NCI-H2029 treated with DMSO at 0.1 percent for 48 hours (cell line): ENCODE data around the gene HAGH.
"Not testable (repeated sequence)": the region's sequence is repeated elsewhere in the genome, so short reads cannot be mapped to it uniquely, and the experiment has no call there.

Experiments used
- DNase-seq: peaks from one replicate; lab custom pipeline; 2025; lab: John Stamatoyannopoulos, UW

The HAGH gene

GRCh38 chr16:1810106-1810505 is 16.5 kb downstream of the HAGH start:
- DNase-seq = no peak

GRCh38 chr16:1809281-1809801 is 17.3 kb downstream of the HAGH start:
- DNase-seq = no peak

GRCh38 chr16:1808691-1809090 is 17.9 kb downstream of the HAGH start:
- DNase-seq = no peak

GRCh38 chr16:1807626-1808025 is 19.0 kb downstream of the HAGH start:
- no peak for DNase-seq

GRCh38 chr16:1800701-1801100 is 25.9 kb downstream of the HAGH start:
- no peak for DNase-seq

- DNase-seq = not testable (repeated sequence)
Measured at GRCh38 chr16:1799263-1799662, 27.4 kb downstream of the HAGH start.

- DNase-seq = no peak
Measured at GRCh38 chr16:1794908-1795666, 31.5 kb downstream of the HAGH start.

GRCh38 chr16:1794221-1794871 is 32.3 kb downstream of the HAGH start:
- DNase-seq = no peak

- no peak for DNase-seq
Measured at GRCh38 chr16:1793578-1794220, 32.9 kb downstream of the HAGH start, which contains the start of gene IGFALS. Gene IGFALS (minus strand): TSS chr16:1793705. CDS start chr16:1793652, 53 bp downstream.

GRCh38 chr16:1792836-1793577 is 33.6 kb downstream of the HAGH start:
- no peak for DNase-seq

GRCh38 chr16:1791943-1792812 is 34.4 kb downstream of the HAGH start:
- DNase-seq = no peak

- DNase-seq = no peak
Measured at GRCh38 chr16:1791256-1791942, 35.2 kb downstream of the HAGH start.

- no peak for DNase-seq
Measured at GRCh38 chr16:1790611-1791255, 35.9 kb downstream of the HAGH start.

GRCh38 chr16:1790261-1790610 is 36.4 kb downstream of the HAGH start:
- no peak for DNase-seq

GRCh38 chr16:1789643-1790045 is 37.0 kb downstream of the HAGH start:
- no peak for DNase-seq

- no peak for DNase-seq
Measured at GRCh38 chr16:1788708-1789100, 37.9 kb downstream of the HAGH start.

GRCh38 chr16:1788095-1788707 is 38.4 kb downstream of the HAGH start:
- DNase-seq = no peak

- no peak for DNase-seq
Measured at GRCh38 chr16:1787322-1788094, 39.1 kb downstream of the HAGH start.

- DNase-seq = no peak
Measured at GRCh38 chr16:1787056-1787321, 39.6 kb downstream of the HAGH start.
